ENCODE measurements around the gene AIFM3. TPM values are rescaled to one million over a fixed set of nuclear protein-coding genes. Genes with fewer than 3 reads are reported as not detected.

Gene AIFM3
- total and polyA plus RNA-seq, 2 of the 13 experiments (the other 11 are each of a cell fraction or from before 2014, with no cell fraction given), result 9.0 to 15.3 TPM

DNA sequence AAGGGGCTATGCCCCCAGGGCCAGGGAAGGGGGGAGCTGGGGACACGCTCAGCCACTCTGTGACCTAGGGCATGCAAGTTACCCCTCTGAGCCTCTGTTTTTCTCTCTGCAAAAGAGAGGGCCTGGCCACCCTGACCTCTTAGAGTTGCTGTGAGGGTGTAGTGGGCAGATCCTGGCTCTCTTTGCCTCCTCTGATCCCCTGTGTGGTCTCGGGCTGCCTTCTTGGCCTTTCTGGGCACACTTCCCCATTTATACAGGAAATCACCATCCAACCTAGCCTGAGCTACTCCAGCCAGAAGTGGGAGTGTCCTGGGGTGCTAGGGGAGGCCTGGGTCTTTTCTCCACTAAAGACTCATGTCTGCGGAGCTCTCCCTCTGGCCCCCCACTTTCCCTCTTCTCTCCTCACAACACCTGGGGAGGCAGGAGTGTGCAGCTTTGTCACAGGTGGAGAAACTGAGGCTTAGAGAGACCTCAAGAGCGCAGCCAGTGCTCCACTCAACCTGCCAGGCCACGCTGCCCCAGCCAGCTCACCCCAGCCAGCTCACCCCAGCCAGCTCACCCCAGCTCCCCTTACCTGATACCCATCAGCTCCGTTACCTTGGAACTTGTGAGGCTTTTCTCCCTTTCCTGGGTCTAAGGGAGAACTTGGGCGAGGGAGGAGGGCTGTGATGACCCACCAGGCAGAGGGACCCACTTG is 1.4 kb downstream of the AIFM3 start:
- FAIRE-seq (no peak), ATAC-seq (no peak), DNase-seq (ENCODE audit: low spot score) (no peak)
- BruUV-seq (replicated peaks), result no TSS peak
- TF ChIP-seq, protein P1, sequence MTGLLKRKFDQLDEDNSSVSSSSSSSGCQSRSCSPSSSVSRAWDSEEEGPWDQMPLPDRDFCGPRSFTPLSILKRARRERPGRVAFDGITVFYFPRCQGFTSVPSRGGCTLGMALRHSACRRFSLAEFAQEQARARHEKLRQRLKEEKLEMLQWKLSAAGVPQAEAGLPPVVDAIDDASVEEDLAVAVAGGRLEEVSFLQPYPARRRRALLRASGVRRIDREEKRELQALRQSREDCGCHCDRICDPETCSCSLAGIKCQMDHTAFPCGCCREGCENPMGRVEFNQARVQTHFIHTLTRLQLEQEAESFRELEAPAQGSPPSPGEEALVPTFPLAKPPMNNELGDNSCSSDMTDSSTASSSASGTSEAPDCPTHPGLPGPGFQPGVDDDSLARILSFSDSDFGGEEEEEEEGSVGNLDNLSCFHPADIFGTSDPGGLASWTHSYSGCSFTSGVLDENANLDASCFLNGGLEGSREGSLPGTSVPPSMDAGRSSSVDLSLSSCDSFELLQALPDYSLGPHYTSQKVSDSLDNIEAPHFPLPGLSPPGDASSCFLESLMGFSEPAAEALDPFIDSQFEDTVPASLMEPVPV (CRISPR knock-in tag; IDR thresholded peaks at IDR 0.05), result no peak
- TF ChIP-seq, protein P2, sequence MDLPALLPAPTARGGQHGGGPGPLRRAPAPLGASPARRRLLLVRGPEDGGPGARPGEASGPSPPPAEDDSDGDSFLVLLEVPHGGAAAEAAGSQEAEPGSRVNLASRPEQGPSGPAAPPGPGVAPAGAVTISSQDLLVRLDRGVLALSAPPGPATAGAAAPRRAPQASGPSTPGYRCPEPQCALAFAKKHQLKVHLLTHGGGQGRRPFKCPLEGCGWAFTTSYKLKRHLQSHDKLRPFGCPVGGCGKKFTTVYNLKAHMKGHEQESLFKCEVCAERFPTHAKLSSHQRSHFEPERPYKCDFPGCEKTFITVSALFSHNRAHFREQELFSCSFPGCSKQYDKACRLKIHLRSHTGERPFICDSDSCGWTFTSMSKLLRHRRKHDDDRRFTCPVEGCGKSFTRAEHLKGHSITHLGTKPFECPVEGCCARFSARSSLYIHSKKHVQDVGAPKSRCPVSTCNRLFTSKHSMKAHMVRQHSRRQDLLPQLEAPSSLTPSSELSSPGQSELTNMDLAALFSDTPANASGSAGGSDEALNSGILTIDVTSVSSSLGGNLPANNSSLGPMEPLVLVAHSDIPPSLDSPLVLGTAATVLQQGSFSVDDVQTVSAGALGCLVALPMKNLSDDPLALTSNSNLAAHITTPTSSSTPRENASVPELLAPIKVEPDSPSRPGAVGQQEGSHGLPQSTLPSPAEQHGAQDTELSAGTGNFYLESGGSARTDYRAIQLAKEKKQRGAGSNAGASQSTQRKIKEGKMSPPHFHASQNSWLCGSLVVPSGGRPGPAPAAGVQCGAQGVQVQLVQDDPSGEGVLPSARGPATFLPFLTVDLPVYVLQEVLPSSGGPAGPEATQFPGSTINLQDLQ (CRISPR knock-in tag; IDR thresholded peaks at IDR 0.05), result no peak
- no peak for TF ChIP-seq MAFK (conservative IDR thresholded peaks at IDR 0.05 in 1 of 2, IDR thresholded peaks at IDR 0.05 in 1 of 2; ENCODE audit: low read length in 2 of 2)
- TF ChIP-seq, protein P3, sequence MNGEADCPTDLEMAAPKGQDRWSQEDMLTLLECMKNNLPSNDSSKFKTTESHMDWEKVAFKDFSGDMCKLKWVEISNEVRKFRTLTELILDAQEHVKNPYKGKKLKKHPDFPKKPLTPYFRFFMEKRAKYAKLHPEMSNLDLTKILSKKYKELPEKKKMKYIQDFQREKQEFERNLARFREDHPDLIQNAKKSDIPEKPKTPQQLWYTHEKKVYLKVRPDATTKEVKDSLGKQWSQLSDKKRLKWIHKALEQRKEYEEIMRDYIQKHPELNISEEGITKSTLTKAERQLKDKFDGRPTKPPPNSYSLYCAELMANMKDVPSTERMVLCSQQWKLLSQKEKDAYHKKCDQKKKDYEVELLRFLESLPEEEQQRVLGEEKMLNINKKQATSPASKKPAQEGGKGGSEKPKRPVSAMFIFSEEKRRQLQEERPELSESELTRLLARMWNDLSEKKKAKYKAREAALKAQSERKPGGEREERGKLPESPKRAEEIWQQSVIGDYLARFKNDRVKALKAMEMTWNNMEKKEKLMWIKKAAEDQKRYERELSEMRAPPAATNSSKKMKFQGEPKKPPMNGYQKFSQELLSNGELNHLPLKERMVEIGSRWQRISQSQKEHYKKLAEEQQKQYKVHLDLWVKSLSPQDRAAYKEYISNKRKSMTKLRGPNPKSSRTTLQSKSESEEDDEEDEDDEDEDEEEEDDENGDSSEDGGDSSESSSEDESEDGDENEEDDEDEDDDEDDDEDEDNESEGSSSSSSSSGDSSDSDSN (CRISPR knock-in tag; IDR thresholded peaks at IDR 0.05), result no peak
- TF ChIP-seq ZNF235 (CRISPR knock-in tag; IDR thresholded peaks at IDR 0.05; ENCODE audit: borderline replicate concordance), result no peak
- TF ChIP-seq, protein P4, sequence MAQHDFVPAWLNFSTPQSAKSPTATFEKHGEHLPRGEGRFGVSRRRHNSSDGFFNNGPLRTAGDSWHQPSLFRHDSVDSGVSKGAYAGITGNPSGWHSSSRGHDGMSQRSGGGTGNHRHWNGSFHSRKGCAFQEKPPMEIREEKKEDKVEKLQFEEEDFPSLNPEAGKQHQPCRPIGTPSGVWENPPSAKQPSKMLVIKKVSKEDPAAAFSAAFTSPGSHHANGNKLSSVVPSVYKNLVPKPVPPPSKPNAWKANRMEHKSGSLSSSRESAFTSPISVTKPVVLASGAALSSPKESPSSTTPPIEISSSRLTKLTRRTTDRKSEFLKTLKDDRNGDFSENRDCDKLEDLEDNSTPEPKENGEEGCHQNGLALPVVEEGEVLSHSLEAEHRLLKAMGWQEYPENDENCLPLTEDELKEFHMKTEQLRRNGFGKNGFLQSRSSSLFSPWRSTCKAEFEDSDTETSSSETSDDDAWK (CRISPR knock-in tag; IDR thresholded peaks at IDR 0.05), result no peak
- no peak for TF ChIP-seq ZFAT (CRISPR knock-in tag; conservative IDR thresholded peaks at IDR 0.05)
- no peak overlapping the region for H3K9ac ChIP-seq (ENCODE audit: insufficient read depth, low read depth, low read length)
- no peaks in the 10 kb centered on the region for H4K20me1 ChIP-seq (ENCODE audit: insufficient read depth, low read length)
- ChIA-PET POLR2A (interaction anchor here (0.8 to 2.8 kb wide), 3 partner anchors 11 to 14 kb away, joined by 3 to 14 read pairs (median 3); partner anchors contain the start of gene LZTR1), CTCF (ENCODE audit: low intra/inter-chr PET ratio, low total read pairs) (no interaction called here)
- no peaks in the 10 kb centered on the region for H3K79me2 ChIP-seq (ENCODE audit: insufficient read depth, low read length)
- H3K4me1 ChIP-seq (ENCODE audit: insufficient read depth, low read length), result peaks cover 42% of the 10 kb centered on the region
- H2AFZ ChIP-seq (ENCODE audit: low read length), result no peak overlapping the region
- no peaks in the 10 kb centered on the region for H3K9me3 ChIP-seq (ENCODE audit: low read length)
- no peaks in the 10 kb centered on the region for H3K27me3 ChIP-seq (ENCODE audit: control insufficient read depth in 1 of 2, insufficient read depth in 2 of 2, low read length in 2 of 2)
- no peaks in the 10 kb centered on the region for H3K36me3 ChIP-seq (replicated peaks in 1 of 2; ENCODE audit: control insufficient read depth in 1 of 2, insufficient read depth in 2 of 2, low read length in 2 of 2)
- intact Hi-C loops (cut with micrococcal nuclease; ENCODE audit: unreplicated experiment), result no loop called here
- WGBS (ENCODE audit: low lambda C conversion rate), result 98% methylated on average over 5 of the region's 7 CpGs
- no peak overlapping the region for H3K4me2 ChIP-seq (ENCODE audit: low read depth, low read length)
- no peak overlapping the region for H3K4me3 ChIP-seq (replicated peaks in 1 of 3; ENCODE audit: insufficient read depth in 1 of 3, low read depth in 2 of 3, low read length in 3 of 3)
- no peak overlapping the region for H3K27ac ChIP-seq (ENCODE audit: extremely low read length, insufficient read depth, low read length)
- in situ Hi-C loops (cut with HindIII; ENCODE audit: extremely low pct_ligation_motif_present, low pct_unique_long_range_greater_than_20kb), result no loop called here
